Type B pancreatic cell (in vitro differentiated cells): Measurements from ENCODE around the gene TBCB. TPM values are rescaled to one million over a fixed set of nuclear protein-coding genes. Genes with fewer than 3 reads are reported as not detected.

ENCODE experiments used
- DNase-seq: peaks from one replicate; pipeline ENCODE4 v3.0.0; 2021; ENCODE audit warnings: mixed read lengths; ENCODE audit not compliant: unreplicated experiment; ENCODE audit errors: extremely low spot score
- H3K27ac Mint-ChIP-seq: 2 replicates; pipeline ENCODE4 v1.8.0; 2021; ENCODE audit warnings: mild to moderate bottlenecking, mixed read lengths
- H3K27me3 Mint-ChIP-seq: 2 replicates; pipeline ENCODE4 v1.8.0; 2021; ENCODE audit warnings: mixed read lengths
- H3K36me3 Mint-ChIP-seq: 2 replicates; pipeline ENCODE4 v1.8.0; 2021; ENCODE audit warnings: mixed read lengths
- H3K4me1 Mint-ChIP-seq: one replicate; pipeline ENCODE4 v1.8.0; 2021; ENCODE audit warnings: mixed read lengths; ENCODE audit not compliant: unreplicated experiment
- H3K4me3 Mint-ChIP-seq: 2 replicates; pipeline ENCODE4 v1.8.0; 2021; ENCODE audit warnings: mild to moderate bottlenecking, mixed read lengths
- H3K9me3 Mint-ChIP-seq: 2 replicates; pipeline ENCODE4 v1.8.0; 2021; ENCODE audit warnings: mixed read lengths
- CTCF ChIP-seq: fragments of 200-600 bp; sonication (generic); conservative IDR thresholded peaks from 2 replicates; pipeline ENCODE4 v1.5.0; 2021; ENCODE audit warnings: antibody characterized with exemption, mild to moderate bottlenecking
- total RNA-seq: library from RNA; stranded (reverse); gene quantifications from 2 replicates; pipeline ENCODE4 v1.2.1, GENCODE V29; 2021; ENCODE audit warnings: low replicate concordance

The TBCB gene
- total RNA-seq, 1 donor from 2014 or later, result 148 TPM

- Mint-ChIP-seq H3K27ac (no peak overlapping the region), H3K9me3 (no peaks in the 10 kb centered on the region), H3K4me3 (no peak overlapping the region), H3K36me3 (peaks cover 3% of the 10 kb centered on the region), H3K27me3 (no peaks in the 10 kb centered on the region), H3K4me1 (no peaks in the 10 kb centered on the region)
- no peak for DNase-seq
- TF ChIP-seq CTCF, result no peak
Measured at GRCh38 chr19:36093687-36094086, 21.6 kb upstream of the TBCB start.

- Mint-ChIP-seq H3K4me1 (no peaks in the 10 kb centered on the region), H3K4me3 (no peak overlapping the region), H3K36me3 (peaks cover 3% of the 10 kb centered on the region), H3K27ac (no peak overlapping the region), H3K27me3 (no peaks in the 10 kb centered on the region), H3K9me3 (no peaks in the 10 kb centered on the region)
- TF ChIP-seq CTCF, result no peak
- no peak for DNase-seq
Measured at GRCh38 chr19:36097036-36097435, 18.2 kb upstream of the TBCB start.

- Mint-ChIP-seq H3K4me3 (no peak overlapping the region), H3K4me1 (no peaks in the 10 kb centered on the region), H3K27ac (no peak overlapping the region), H3K36me3 (no peaks in the 10 kb centered on the region), H3K27me3 (no peaks in the 10 kb centered on the region), H3K9me3 (no peaks in the 10 kb centered on the region)
- no peak for TF ChIP-seq CTCF
- no peak for DNase-seq
Measured at GRCh38 chr19:36099166-36099785, 16.0 kb upstream of the TBCB start.

- no peak overlapping the region for H3K4me3 Mint-ChIP-seq
- no peak overlapping the region for H3K27ac Mint-ChIP-seq
- no peaks in the 10 kb centered on the region for H3K9me3 Mint-ChIP-seq
Measured at GRCh38 chr19:36100476-36100875, 14.8 kb upstream of the TBCB start.

GRCh38 chr19:36101550-36102327, 13.5 kb upstream of the TBCB start:
- Mint-ChIP-seq H3K36me3 (no peaks in the 10 kb centered on the region), H3K4me1 (no peaks in the 10 kb centered on the region), H3K27ac (no peak overlapping the region), H3K4me3 (no peak overlapping the region), H3K9me3 (no peaks in the 10 kb centered on the region), H3K27me3 (no peaks in the 10 kb centered on the region)
- DNase-seq, result no peak
- TF ChIP-seq CTCF, result no peak

More at GRCh38 chr19:36100476-36100875, 14.8 kb upstream of the TBCB start:
- no peak for DNase-seq
- Mint-ChIP-seq H3K4me1 (no peaks in the 10 kb centered on the region), H3K36me3 (no peaks in the 10 kb centered on the region), H3K27me3 (no peaks in the 10 kb centered on the region)
- no peak for TF ChIP-seq CTCF
